Thymus (tissue), 11 donors: ENCODE measurements around the gene ABCC6. TPM values are rescaled to one million over a fixed set of nuclear protein-coding genes. Genes with fewer than 3 reads are reported as not detected.
"Not testable (repeated sequence)": the region's sequence is repeated elsewhere in the genome, so short reads cannot be mapped to it uniquely, and the experiment has no call there.

ENCODE experiments used
- DNase-seq, 9 donors: peaks; one replicate each; pipeline ENCODE4 v3.0.0-alpha.2; 2013; ENCODE audit warnings: low spot score in 9 of 9, low read depth in 6 of 9, missing footprints in 1 of 9
- H3K27ac ChIP-seq, 2 donors: one replicate each; pipeline ENCODE4 v1.5.1; 2013; ENCODE audit warnings: control low read depth in 1 of 2, low read depth in 1 of 2, low read length in 1 of 2, mild to moderate bottlenecking in 1 of 2, moderate library complexity in 1 of 2
- H3K27me3 ChIP-seq, 2 donors: one replicate each; pipeline ENCODE4 v1.5.1; 2013; ENCODE audit warnings: low read length in 1 of 2; ENCODE audit not compliant: control insufficient read depth in 2 of 2, insufficient read depth in 1 of 2
- H3K36me3 ChIP-seq, 2 donors: one replicate each; pipeline ENCODE4 v1.5.1; 2013; ENCODE audit warnings: low read length in 1 of 2, mild to moderate bottlenecking in 1 of 2, moderate library complexity in 1 of 2; ENCODE audit not compliant: control insufficient read depth in 2 of 2, insufficient read depth in 2 of 2
- H3K4me1 ChIP-seq, 2 donors: one replicate each; pipeline ENCODE4 v1.5.1; 2013; ENCODE audit warnings: low read length in 2 of 2; ENCODE audit not compliant: control insufficient read depth in 2 of 2, insufficient read depth in 2 of 2
- H3K4me3 ChIP-seq, 2 donors: one replicate each; pipeline ENCODE4 v1.5.1; 2013; ENCODE audit warnings: low read length in 2 of 2, control low read depth in 1 of 2, mild to moderate bottlenecking in 1 of 2
- H3K9me3 ChIP-seq, 2 donors: one replicate each; pipeline ENCODE4 v1.5.1; 2013; ENCODE audit warnings: low read length in 1 of 2, mild to moderate bottlenecking in 1 of 2; ENCODE audit not compliant: control insufficient read depth in 2 of 2, insufficient read depth in 1 of 2
- WGBS: extraction: QIAGEN DNeasy Blood & Tissue Kit; methylation state at CpG from one replicate; pipeline ENCODE4 v1.1.7; 2013; 5-methylcytosine and 5-hydroxymethylcytosine counted together
- polyA plus RNA-seq: library from polyadenylated mRNA; stranded (reverse); fragments of 200-250 nt; gene quantifications from one replicate; pipeline ENCODE4 v1.2.3, GENCODE V29; 2013
- total RNA-seq: library from RNA; stranded (reverse); fragments of 120-200 nt; gene quantifications from one replicate; pipeline ENCODE4 v1.2.4, GENCODE V29; 2013
- donor health status: healthy.

ABCC6 gene
- total and polyA plus RNA-seq, 2 donors, result 0.09 to 0.62 TPM

DNA sequence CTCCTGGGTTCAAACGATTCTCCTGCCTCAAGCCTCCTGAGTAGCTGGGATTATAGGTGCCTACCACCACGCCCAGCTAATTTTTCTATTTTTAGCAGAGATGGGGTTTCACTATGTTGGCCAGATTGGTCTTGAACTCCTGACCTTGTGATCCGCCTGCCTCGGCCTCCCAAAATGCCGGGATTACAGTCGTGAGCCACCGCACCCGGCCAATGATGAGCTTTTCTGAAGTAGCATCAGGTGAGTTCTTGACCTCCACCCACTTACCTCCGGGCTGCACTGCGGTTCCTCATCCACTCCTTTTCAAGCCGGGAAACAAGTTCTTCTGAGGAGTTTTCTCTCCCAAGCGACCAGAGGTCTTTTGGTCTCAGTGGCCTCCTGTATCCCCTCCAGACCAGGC is 14.8 kb downstream of the ABCC6 start:
- 97% methylated on average over 11 of the region's 12 CpGs for WGBS
- not testable (repeated sequence) for H3K9me3 ChIP-seq, H3K4me3 ChIP-seq, H3K27me3 ChIP-seq, H3K4me1 ChIP-seq, H3K36me3 ChIP-seq, H3K27ac ChIP-seq, DNase-seq

DNA sequence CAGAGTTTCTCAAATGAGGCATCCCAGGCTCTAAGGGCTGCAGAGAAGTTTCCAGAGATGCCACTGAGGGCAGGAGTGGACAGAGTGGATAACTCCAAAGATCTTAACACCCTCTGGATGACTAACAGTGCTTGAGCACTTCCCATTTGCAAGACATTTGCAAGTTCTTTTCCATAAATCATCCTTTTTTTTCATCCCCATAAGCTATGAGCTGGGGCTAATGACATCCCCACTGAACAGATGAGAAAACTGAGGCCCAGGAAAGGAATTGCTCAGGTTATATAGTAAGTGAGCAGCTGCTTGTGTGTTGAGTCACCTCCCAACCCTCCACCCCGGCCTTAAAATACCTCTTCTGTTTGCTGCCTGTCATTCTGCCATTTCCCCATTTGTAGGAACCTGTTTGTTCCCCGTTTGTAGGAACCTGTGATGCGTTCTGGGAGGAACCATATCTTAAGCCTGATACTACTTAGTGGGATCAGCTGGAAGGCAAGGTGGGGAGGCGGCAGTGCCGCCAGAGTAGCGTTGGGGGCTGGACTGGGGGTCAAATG is 15.4 kb downstream of the ABCC6 start:
- H3K27me3 ChIP-seq, H3K9me3 ChIP-seq, H3K36me3 ChIP-seq, H3K4me3 ChIP-seq, DNase-seq, H3K27ac ChIP-seq, H3K4me1 ChIP-seq: not testable (repeated sequence)
- WGBS, result 80% methylated on average over 6 of the region's 6 CpGs

DNA sequence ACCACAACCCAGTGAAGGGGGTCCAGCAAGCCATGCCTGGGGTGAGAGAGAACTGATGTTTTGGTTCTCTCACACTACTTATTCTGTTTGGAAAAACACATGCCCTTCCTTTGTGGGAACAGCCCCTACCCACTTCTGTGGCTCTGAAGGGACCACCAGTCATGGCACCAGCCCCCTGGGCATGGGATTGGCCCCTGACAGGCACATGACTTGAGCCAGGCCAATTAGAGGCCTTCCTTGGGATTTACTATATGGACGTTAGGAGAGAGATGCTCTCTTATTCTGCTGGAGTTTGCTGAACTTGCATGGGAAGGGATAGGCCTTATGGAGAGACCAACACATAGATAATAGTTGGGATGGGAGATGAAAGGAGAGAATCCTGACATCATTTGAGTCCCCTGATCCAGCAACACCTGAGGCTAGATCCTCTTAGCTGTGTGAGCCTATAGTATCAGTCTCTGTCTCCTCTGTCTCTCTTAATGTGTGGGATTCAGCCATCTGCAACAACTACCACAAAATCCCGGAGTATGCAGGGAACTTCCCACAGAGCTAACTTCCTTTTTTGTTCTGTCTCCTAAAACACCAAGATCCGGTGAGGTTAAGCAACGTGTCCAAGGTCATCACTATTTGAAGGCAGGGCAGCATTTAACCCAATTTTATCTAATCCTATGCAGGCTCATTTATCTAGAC is 16.1 kb downstream of the ABCC6 start:
- not testable (repeated sequence) for H3K9me3 ChIP-seq, H3K36me3 ChIP-seq, H3K27ac ChIP-seq, H3K4me1 ChIP-seq, DNase-seq, H3K4me3 ChIP-seq, H3K27me3 ChIP-seq
- 83% methylated on average over 4 of the region's 4 CpGs for WGBS

DNA sequence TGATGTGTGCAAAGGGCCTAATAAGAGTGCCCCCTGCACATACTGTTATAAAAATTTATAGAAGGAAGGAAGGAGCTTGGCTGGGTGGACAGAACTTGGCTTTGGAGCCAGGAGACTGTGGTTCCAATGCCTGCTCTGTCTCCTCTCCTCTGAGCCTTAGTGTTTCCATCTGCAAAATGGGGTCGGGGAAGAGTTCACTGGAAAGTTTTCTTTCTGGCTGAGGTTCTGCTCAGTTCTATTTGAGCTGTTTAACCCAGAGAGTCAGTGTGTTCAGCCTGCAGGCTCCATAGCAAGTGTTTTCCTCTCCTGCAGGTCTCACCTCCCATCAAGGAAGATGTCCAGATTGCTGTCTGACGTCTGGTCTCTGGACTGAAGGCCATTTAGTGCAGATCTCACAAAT is 17.4 kb downstream of the ABCC6 start:
- WGBS, result 100% methylated on average over 2 of the region's 2 CpGs
- not testable (repeated sequence) for H3K27ac ChIP-seq

DNA sequence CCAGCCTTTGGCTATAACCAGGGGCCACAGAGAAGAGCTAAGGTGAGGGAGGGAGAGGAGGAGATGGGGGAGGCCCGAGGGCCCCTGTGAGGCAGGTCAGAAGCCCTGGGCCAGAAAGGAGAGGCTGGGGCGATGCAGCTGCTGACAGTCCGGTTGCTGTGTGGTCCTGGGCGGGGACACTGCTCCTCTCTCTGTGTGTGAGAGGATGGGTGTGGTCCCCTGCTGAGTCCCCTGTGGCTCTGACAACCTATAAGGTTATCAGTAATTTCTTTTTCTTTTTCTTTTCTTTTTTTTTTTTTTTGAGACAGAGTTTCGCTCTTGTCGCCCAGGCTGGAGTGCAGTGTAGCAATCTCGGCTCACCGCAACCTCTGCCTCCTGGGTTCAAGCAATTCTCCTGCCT is 18.7 kb downstream of the ABCC6 start:
- 96% methylated on average over 8 of the region's 8 CpGs for WGBS
- H3K4me1 ChIP-seq, H3K36me3 ChIP-seq, H3K4me3 ChIP-seq, H3K27me3 ChIP-seq, H3K9me3 ChIP-seq, H3K27ac ChIP-seq, DNase-seq: not testable (repeated sequence)

More for the DNA sequence above, 17.4 kb downstream of the ABCC6 start:
- H3K36me3 ChIP-seq, H3K4me1 ChIP-seq, DNase-seq, H3K27me3 ChIP-seq, H3K4me3 ChIP-seq, H3K9me3 ChIP-seq: not testable (repeated sequence)

DNA sequence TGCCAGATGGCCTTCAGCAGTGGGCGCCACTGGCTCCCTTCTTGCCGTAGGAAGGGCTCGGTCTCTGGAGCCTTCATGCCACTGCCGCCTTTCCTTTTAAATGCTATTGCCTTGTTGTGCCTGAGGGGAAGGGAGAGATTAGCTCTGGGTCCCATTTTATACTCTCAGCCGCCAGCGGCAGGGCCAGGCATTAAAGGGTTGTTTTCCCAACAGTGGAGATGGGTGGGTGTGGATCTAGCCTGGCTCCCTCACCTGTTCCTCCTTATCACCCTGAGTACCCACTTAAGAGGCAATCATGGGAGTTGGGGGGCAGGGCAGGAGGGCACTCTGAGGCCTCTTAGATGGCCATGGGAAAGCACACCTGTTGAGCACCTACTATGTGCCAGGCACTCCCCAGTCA is 19.8 kb downstream of the ABCC6 start:
- not testable (repeated sequence) for H3K27me3 ChIP-seq, H3K36me3 ChIP-seq, H3K4me3 ChIP-seq, H3K9me3 ChIP-seq, DNase-seq, H3K4me1 ChIP-seq, H3K27ac ChIP-seq
- 98% methylated on average over 6 of the region's 6 CpGs for WGBS

DNA sequence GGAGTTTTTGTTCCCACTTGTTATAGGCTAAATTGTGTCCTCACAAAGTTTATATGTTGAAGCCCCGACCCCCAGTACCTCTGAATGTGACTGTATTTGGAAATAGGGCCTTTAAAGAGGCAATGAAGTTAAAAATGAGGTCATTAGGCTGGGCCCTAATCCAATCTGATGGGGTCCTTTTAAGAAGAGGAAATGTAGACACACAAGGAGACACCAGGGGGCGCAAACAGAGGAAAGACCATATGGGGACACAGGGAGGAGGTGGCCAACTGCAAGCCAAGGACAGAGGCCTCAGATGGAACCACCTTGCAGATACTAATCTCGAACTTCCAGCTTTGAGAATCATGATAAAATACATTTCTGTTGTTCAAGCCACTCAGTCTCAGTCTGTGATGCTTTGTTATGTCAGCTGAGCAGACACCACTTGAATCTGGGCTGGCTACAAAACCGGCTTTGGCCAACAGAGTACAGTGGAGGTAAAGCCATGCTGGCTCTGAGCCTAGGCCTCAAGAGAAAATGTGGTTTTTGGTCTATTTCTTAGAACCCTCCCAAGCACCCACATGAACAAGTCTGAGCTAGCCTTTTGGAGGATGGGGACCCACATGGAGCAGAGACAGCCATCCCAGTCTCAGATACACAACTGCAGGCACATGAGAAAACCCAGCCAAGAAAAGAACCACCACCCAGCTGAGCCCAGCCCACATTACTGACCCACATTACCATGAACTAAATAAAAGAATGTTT is 20.7 kb downstream of the ABCC6 start:
- not testable (repeated sequence) for H3K27ac ChIP-seq, H3K36me3 ChIP-seq, H3K27me3 ChIP-seq, H3K4me3 ChIP-seq, H3K9me3 ChIP-seq, H3K4me1 ChIP-seq
- WGBS, result 90% methylated on average over 4 of the region's 4 CpGs
- peak in 2 of 9 donors; percentile 18 to 35 for DNase-seq

DNA sequence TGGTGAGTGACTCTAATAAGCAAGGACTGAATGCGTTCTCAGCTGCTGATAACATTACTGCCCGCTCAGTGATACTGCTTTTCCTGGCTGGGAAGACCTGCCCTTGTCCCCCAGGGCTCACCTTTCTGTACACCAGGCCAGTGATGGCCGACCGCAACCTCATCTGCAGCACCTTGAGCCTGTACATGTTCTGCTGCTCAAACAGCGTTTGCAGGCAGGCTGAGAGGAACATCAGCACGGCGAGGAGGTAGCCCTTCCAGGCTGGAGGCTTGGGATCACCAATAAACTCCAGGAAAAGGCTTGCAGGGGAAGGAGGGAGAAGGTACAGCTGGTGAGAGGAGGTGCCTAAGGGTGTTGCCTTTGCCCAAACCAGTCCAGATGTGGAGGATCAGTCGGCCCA is 21.4 kb downstream of the ABCC6 start:
- not testable (repeated sequence) for DNase-seq, H3K36me3 ChIP-seq, H3K4me1 ChIP-seq, H3K27ac ChIP-seq, H3K4me3 ChIP-seq, H3K27me3 ChIP-seq, H3K9me3 ChIP-seq
- WGBS, result 92% methylated on average over 7 of the region's 8 CpGs

DNA sequence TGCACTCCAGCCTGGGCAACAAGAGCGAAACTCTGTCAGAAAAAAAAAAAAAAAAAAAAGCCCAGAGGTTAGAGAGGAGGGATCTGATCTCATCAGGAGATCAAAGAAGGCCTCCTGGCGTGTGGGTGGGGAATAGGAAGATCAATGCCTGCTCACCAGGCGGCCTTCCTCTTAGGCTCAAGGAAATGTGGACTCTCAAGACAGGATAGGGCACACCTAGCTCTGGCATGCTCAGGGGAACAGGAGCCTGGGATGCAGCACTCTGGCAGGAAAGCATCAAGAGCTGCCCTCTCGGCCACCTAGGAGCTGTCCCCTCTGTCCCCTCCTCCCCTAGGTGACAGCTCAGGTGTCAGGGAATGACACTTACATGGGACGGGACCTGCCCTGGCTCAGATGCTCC is 22.9 kb downstream of the ABCC6 start:
- H3K36me3 ChIP-seq, H3K4me3 ChIP-seq, DNase-seq, H3K9me3 ChIP-seq, H3K4me1 ChIP-seq, H3K27ac ChIP-seq, H3K27me3 ChIP-seq: not testable (repeated sequence)
- 89% methylated on average over 5 of the region's 5 CpGs for WGBS
